Tibial nerve (tissue), 4 donors: ENCODE measurements around the gene ING1.

ENCODE experiments used
- EP300 ChIP-seq, 2 donors: sonication (generic); formaldehyde crosslinking; IDR thresholded peaks; one replicate each; pipeline ENCODE4 v1.6.1; 2017; ENCODE audit warnings: antibody characterized with exemption in 2 of 2, mild to moderate bottlenecking in 1 of 2
- POLR2A ChIP-seq, 2 donors: fragments of 450-650 bp; IDR thresholded peaks; one replicate each; pipeline ENCODE4 v1.6.1; 2017; ENCODE audit warnings: antibody characterized with exemption in 2 of 2, mild to moderate bottlenecking in 2 of 2, moderate library complexity in 2 of 2
- TF ChIP-seq, protein P1 (sequence below), 5 experiments: fragments of 200-600 bp in 3 of 5; fragments of 450-650 bp in 2 of 5; sonication (generic) in 3 of 5; IDR thresholded peaks; one replicate each; pipeline ENCODE4 v1.5.1; 2016 to 2019; ENCODE audit warnings: antibody characterized with exemption in 5 of 5, mild to moderate bottlenecking in 3 of 5, moderate library complexity in 2 of 5

DNA sequence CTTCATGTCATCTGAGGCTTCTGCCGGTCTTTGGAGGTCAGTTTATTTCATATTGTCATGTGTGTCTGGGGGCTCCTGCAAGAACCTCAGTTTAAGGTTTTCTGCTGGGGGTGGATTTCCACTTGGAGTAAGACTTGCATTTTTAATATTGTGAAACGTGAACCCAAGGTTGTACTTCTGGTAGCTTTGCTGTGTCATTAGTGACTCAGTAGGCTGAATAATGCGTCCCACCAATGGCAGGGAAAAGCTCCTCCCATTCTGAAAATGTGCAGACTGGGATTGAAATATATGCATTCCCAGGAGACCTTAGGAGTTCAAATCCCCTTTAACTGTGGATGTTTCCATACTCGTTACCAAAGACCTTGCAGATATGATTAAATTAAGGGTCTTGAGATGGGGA lies 46.2 kb downstream of the ING1 start:
- TF ChIP-seq, protein P1, sequence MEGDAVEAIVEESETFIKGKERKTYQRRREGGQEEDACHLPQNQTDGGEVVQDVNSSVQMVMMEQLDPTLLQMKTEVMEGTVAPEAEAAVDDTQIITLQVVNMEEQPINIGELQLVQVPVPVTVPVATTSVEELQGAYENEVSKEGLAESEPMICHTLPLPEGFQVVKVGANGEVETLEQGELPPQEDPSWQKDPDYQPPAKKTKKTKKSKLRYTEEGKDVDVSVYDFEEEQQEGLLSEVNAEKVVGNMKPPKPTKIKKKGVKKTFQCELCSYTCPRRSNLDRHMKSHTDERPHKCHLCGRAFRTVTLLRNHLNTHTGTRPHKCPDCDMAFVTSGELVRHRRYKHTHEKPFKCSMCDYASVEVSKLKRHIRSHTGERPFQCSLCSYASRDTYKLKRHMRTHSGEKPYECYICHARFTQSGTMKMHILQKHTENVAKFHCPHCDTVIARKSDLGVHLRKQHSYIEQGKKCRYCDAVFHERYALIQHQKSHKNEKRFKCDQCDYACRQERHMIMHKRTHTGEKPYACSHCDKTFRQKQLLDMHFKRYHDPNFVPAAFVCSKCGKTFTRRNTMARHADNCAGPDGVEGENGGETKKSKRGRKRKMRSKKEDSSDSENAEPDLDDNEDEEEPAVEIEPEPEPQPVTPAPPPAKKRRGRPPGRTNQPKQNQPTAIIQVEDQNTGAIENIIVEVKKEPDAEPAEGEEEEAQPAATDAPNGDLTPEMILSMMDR (IDR thresholded peaks at IDR 0.05), result no peak
- TF ChIP-seq EP300 (IDR thresholded peaks at IDR 0.05) (no peak), POLR2A (IDR thresholded peaks at IDR 0.05) (no peak)
